HG02678 (cell line): ENCODE data around the gene GAB2.
A peak's percentile ranks its signal among the peaks of the same experiment; 100 is the strongest.

Experiments
- ATAC-seq: cut with Tn5 transposase; IDR thresholded peaks from one replicate; pipeline ENCODE4 v1.9.1; 2021; ENCODE audit warnings: mild to moderate bottlenecking, moderate library complexity; ENCODE audit not compliant: unreplicated experiment

The GAB2 gene

DNA sequence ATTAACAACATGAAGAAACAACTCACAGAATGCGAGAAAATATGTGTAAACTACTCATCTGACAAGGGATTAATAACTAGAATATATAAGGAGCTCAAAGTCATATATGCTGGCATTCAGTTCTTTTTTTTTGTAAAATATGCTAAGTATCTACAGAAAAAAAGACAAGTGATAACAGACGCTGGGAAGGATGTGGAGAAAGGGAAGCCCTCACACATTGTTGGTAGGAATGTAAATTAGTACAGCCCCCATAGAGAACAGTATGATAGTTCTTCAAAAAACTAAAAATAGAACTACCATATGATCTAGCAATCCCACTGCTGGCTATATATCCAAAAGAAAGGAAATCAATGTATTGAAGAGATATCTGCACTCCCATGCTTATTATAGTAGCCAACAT lies 13.8 kb downstream of the GAB2 start:
- no peak for ATAC-seq

DNA sequence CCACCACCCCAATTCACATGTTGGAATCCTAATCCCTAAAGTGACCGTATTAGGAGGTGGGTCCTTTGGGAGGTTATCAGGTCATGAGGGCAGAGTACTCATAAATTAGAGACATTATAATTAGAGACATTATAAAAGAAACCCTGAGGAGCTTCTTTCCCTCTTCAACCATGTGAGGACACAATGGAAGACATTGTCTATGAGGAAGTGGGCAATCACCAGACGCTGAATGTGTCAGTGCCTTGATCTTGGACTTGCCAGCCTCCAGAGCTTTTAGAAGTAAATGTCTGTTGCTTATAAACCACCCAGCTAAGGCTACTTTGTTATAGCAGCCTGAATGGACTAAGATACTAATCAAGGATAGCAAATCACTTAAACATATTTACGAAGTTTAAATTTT lies 14.8 kb downstream of the GAB2 start:
- ATAC-seq, result no peak

DNA sequence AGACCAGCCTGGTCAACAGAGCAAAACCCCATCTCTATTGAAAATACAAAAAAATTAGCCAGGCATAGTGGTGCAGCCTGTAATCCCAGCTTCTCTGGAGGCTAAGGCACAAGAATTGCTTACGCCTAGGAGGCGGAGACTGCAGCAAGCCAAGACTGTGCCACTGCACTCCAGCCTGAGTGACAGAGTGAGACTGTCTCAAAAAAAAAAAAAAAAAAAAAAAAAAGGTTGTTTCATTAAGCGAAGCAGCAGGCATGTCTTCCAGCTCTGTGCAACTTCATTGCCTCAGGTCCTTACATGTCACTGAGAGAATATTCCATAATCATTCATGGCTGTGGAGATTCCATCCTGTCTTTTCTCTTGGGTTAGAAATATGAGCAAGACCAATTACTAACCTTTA lies 16.9 kb downstream of the GAB2 start:
- no peak for ATAC-seq

DNA sequence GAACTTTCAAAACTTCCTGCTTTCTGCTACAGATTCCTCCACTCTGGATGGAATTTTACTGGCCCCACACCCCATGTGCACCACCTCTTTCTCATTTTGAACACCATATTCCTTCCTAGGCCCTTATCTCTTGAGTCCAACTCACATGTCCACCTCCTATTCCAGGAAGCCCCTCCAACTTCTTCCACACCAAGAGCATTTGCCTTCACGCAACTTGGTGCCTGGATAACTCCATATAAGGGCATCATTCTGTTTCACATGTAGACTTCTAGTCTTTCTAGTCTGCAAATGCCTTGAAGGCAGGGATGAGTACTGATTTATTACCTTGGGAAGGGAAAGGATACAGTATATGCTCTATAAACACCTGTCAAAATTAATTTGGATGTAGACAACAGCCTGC lies 17.5 kb downstream of the GAB2 start:
- ATAC-seq, result no peak

DNA sequence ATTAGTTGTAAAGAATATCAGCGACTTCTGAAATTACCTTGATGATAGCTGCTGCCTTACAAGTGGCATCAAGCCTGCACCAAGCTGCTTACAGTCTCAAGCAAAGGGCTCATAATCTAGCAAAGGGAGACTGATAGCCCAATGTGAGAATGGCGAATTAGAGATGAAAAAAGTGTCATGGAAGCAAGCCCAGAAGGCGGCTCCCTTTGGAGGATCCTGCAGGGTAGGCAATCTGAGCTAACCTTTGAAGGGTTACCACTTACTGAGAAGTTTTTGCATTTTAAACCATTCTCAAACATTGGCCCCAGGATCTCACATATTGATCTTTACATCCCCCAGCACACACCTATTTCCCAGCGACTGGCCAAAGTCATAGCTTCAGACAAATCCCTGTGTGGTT lies 18.5 kb downstream of the GAB2 start:
- ATAC-seq, result no peak

DNA sequence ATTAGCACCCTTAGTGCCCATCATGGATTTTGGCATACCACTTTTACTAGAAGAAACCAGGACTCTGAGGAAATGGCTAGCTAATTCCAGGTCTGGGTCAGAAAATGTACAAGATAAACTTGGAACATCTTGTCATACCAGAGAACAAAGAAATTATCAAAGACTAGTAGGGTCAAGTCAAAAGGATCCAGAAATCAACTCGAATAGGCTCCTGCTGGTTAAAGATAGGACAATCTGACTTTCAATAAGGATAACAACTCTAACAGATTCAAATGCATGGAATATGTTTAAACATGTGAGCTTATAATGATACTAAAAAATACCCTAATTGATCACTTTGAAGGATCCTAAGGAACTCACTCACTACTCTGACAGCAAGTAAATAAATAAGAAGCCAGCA lies 18.9 kb downstream of the GAB2 start:
- ATAC-seq, result no peak

DNA sequence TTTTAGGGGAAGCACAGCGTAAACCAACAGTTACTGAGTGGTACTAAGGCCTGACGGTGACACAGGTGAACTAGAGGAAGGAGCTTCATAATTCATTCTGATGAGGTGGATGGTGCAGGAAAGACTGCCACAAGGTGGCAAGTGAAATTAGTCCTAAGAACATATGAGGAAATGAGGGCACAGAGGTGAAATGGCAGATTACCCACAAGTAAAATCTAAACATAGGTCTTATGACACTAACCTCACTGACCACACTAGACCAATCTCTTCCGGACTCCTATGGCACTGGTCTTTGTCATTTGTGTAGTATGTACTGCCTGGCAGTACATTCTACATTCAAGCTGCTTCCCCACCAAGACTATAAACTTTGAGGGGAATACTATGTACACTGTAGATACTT lies 20.2 kb downstream of the GAB2 start:
- peak; percentile 82 for ATAC-seq

DNA sequence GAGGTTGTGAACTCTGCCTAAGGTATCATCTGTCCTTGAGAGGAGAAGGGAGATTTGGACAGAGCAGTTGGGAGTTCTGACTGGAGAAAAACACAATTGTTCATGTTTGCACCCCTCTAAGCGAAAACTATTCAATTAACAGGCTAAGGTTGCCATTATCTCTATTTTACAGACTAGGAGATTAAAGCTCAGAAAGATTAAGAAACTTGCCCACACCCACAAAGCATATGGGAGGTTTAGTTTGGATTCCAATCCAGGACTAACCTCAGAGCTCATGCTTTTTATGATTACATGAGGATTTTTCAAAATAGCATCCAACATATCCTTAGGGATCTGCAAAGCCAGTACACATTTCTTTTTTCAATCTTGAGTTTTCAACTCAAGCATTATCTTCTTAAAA lies 22.0 kb downstream of the GAB2 start:
- ATAC-seq, result no peak

DNA sequence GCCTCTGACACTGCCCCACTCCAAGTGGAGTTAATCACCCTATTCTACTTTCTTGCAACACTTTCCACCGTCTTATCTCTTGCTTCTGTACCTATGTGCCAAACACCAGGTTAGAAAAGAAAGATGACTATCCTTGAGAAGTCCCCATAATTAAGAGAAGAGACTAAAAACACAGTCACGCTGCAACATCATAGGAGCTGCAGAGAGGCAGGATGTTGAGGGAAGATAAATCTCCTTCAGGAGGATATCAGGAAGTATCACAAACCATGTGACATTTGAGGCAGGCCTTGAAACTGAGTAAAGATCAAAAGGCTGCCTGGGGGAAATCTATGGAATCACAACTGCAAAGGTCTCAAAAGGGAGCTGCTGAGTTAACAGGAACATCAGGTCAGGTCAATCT lies 24.8 kb downstream of the GAB2 start:
- no peak for ATAC-seq

DNA sequence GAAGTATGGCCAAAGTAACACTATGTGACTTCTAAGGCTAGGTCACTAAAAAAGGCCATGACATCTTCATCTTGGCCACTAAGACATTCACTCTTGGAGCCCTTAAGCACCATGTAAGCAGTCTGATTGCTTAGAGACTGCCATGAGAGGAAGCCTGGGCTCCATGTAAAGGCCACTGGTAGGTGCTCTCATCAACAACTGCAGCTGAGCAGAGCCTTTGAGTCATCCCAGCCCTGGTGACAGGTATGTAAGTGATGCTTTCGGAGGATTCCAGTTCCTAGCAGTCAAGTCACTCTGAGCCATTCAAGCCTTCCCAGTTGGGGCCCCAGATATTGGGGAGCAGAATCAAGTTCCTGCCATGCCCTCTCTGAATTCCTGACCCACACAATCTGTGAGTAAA lies 26.2 kb downstream of the GAB2 start:
- ATAC-seq, result no peak

DNA sequence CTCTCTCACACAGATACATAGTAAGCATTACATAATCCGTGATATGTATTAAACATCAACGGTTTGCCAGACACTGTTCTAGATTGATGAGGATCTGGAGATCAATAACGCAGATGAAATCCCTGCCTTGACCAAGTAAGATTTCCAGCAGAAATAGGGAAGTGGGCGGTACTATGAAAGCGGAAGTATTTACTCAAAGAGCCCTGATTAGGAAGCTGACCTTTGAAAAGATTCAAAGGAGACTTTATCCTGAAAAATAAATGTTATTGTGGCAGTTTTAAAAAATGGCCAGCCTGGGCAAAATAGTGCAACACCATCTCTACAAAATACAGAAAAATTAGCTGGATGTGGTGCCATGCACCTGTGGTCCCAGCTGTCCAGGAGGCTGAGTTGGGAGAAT lies 26.8 kb downstream of the GAB2 start:
- ATAC-seq, result no peak

DNA sequence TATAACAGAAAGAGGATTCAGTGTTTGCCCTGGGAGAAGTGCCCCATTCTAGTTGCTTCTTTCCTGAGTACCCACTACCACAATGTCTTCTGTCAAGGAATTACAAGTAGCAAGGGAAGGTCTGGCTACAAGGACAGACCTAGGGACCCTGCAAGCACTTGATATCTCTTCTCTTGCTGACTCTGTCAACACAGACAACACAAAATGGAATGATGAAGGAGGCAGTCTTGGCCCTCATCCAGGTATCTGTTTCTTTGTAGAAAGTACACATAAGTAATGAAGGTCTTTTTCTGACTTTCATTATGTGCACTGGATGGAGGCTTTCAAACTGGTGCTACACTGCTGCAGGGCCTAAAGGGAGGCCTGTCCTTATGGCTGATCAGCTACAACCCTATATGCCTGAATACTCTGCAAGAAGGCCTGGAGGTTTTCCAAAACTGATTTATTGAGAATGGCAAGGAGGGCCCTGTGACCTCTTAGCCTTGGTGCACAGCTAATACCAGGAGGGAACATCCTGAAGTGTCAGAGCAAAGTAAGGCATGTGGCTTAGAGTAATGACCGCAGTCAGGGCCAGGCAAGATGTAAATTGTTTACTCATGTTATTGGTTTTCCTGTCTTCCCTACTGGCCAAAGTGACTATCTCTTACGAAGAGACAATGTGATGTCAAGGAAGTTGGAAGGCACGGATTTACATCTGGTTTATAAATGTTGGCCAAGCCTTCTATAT lies 31.2 kb downstream of the GAB2 start:
- ATAC-seq, result no peak

DNA sequence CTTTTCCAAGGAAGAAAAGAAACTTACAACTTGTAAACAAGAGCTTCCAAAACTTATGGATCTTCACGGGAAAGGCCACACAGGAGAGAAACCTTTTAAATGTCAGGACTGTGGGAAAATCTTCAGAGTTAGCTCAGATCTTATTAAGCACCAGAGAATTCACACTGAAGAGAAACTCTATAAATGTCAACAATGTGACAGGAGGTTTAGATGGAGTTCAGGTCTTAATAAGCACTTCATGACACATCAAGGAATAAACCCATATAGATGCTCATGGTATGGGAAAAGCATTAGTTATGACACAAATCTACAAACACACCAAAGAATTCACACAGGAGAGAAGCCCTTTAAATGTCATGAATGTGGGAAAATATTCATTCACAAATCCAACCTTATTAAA lies 32.4 kb downstream of the GAB2 start:
- ATAC-seq, result no peak

DNA sequence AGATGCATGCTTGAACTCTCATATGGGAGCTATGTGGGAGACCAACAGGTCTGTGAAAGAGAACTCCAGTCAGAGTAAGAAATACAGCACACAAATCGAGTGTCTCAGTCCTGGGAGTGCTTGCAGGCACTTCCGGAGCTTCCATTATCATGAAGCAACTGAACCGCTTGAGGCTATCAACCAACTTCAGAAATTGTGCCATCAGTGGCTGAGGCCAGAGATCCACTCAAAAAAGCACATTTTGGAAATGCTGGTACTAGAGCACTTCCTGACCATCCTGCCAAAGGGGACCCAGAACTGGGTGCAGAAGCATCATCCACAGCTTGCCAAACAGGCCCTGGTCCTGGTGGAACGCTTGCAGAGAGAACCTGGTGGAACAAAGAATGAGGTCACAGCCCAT lies 33.4 kb downstream of the GAB2 start:
- no peak for ATAC-seq

DNA sequence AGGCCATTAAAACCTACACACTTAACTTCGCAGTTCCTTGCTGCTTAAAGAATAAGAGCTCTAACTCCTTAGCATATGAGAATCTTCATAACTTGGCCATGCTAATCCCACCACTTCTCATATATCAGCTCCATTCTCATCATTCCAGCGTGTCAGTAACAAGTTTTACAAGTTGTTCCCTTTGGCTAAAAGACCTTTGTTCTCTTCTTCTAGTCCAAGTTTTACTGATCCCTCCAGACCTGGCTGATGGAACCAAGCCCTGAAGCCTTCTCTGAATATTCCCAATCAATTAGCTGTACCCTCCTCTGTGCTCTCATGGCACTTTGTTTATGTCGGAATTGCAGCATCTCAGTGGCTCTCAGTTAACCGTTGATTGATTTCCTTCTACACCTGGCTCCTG lies 35.8 kb downstream of the GAB2 start:
- no peak for ATAC-seq

DNA sequence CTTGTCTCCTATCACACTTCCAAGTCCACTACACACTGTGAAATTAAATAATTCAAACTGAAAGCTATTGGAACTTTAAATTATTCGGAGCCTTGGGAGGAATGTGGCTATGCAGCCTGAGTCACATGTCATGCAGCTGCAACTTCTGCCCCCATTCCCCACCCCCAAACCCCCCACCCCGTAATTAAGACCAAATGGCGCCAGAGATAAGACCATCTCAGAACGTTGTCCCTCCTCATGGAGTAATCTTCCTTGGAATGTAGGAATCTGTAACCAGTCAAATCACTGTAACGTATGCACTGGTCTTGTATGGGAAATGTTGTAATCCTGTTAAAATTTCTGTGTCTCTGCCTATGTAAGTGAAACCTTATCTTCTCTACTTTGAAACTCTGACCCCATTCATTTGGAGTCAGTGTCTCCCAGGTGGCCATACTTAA lies 37.0 kb downstream of the GAB2 start:
- ATAC-seq, result no peak

DNA sequence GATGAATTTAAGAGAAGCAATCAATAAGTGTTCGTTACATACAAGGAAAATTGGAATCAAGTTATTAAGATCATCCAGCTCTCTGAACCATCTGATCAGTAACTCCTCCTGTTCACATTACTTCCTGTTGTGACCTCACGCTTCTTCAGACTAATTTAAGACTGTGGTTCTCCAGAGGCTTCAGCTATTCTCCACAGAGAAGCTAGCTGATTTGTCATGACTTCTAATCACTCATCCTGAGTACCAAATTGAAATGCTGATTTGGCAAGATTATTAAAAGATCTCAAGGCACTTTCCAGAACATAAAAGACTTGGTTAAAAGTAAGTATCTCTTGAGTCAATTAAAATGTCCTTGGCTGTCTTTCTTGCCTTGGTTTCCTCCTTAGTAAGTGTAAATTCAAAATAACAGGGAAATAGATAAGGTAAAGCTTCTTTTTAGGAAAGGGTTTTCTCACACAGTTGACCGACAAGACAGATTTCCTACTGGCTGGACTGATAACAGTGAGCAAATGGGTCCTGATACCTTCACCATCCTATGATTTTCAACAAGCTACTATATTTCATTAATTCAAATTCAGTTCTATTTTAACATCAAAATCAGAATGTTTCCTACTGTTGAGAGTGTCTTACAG lies 38.5 kb downstream of the GAB2 start:
- ATAC-seq, result no peak

DNA sequence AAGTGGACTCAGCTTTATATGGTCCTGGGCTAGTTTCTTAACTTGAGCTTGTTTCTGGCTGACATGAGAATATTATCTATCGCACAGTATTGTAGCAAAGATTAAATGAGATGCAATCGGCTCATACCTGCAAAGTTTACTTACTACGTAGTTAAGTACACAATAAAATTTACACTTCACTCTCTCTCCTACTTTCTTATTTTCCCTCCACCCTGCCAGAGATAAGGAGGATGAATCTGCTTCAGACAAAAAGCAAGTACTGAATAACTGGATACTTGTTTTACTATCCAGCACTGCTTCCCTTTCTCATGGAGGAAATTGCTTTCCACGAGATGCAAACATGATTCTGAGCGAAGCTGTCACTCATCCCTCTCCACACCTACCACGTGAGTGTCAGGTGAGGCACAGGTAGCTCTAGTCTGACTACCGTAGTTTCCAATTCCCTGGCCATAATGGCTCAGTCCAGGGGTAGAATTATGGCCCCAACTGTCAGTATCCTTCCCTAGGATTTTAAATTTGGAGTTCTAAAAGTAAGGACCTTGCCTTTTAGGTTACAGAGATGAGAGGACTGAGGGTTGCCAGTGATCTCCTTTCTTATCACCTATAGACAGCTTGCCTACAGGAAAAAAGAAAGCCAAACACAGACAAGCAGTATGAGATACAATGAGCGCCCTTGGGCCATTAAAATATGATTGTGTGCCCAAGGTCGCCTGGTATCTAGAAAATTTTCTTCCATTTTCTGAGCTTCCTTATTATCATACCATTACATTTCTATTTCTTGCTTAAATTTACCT lies 39.8 kb downstream of the GAB2 start:
- ATAC-seq, result no peak

DNA sequence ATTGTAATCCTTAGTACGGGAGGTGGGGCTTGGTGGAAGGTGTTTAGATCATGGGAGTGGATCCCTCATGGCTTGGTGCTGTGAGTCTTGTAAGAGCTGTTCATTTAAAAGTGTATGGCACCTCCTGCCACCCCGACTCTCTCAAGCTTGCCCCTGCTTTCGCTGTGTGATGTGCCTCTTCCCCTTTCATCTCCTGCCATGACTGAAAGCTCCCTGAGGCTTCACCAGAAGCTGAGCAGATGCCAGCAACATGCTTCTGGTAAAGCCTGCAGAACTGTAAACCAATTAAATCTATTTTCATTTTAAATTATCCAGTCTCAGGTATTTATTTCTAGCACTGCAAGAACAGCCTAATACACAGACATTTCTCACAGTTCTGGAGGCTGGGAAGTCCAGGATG lies 40.8 kb downstream of the GAB2 start:
- no peak for ATAC-seq

DNA sequence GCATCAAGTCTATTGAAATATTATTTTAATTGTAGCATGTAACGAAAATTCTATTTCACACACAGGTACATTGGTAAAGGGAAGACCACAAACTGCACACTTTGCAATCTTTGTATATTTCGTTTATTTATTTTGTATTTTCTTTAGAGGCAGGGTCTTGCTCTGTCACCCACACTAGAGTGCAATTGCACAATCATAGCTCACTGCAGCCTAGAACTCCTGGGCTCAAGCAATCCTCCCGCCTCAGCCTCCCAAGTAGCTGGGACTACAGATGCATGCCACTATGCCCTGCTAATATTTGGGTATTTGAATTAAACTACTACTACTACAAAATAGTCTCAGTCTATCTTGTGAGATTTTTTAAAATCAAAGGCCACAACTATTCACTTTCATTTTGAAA lies 42.7 kb downstream of the GAB2 start:
- ATAC-seq, result no peak

DNA sequence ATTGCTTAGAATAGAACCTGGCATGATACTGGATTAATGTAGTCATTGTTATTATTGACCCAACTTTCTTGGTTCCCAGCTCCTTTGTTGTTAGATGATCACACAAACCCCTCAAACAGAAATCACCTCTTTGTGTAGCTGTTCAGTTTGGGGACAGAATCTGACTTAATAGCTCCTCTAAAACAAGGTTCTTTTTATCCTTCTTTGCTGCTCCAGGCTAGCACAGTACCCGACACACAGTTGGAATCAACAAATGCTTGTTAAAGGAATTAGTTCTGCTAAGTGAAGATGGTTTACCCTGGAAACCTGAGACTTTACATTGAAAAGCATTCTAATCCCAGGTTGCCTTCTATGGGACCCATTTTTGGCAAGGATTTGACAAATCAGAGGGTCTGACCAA lies 43.9 kb downstream of the GAB2 start:
- no peak for ATAC-seq

DNA sequence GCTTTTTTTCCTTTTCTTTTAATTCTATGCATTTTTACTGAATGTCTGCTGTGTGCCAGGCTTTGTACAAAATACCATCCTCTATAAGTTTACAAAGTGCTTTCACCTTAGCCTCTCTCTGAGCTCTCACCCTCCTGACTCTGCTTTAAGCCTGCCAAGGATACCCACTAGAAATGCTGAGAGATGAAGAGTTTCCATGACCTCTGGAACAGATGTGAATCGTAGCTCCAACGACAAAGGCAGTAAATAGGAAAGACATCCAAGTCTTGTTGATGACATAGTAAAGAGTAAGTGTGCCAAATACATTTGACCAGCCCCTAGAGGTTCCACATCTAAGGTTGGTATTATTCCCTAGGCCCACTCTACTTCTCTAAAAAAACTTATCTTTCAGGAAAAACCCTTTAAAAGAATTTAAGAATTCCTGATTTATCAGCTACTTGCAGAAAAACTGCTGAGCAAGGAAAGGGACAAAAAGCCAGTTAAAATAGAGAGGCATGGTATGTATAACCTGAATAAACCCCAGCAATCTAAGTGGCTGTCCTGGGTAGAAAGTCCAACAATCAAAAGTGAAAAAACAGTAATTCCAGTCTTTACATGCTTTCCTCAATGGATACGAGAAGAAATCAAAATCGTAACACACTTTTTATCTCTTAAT lies 45.4 kb downstream of the GAB2 start:
- no peak for ATAC-seq
